Left colon (tissue), 2 donors: ENCODE data around the gene BTF3L4. TPM values are rescaled to one million over a fixed set of nuclear protein-coding genes. Genes with fewer than 3 reads are reported as not detected.
"Not testable (repeated sequence)": the region's sequence is repeated elsewhere in the genome, so short reads cannot be mapped to it uniquely, and the experiment has no call there.

Experiments
- ATAC-seq: fragments of 200-7000 bp; cut with Tn5 transposase; one replicate; pipeline ENCODE4 v1.9.1; 2020; ENCODE audit warnings: mild to moderate bottlenecking, moderate library complexity
- DNase-seq, 2 donors: peaks; one replicate each; pipeline ENCODE4 v3.0.0-alpha.2; 2020
- intact Hi-C, 2 donors: fragments of 100-400 bp; cut with DNase I in 1 of 2; cut with micrococcal nuclease in 1 of 2; formaldehyde crosslinking; loops; one replicate each; pipeline versions ENCODE4 v1.11.2 to v1.14.0; 2022; cut with DNase I, micrococcal nuclease
- long read RNA-seq: library from polyadenylated mRNA; unstranded; transcript quantifications from one replicate; pipeline ENCODE4 v2.0.0, GENCODE V29; 2021
- total RNA-seq, 2 donors: library from RNA; stranded (reverse); fragmentation: NEBNext Ultra II Directional; extraction: Animal tissue kit (Norgen Biotek cat#: 25700); gene quantifications; one replicate each; pipeline ENCODE4 v1.2.1, GENCODE V29; 2021
- donor health status: DM: no; HTN: no; CAD: no.
- donor health status: DM: yes; HTN: yes; CAD: no.

BTF3L4 gene
- total RNA-seq = 10 to 100 TPM; 19.1 to 20.9 TPM
- long read RNA-seq, full-length matches to known transcripts = 10 of 11 reads
- long read RNA-seq, partial matches to known transcripts = 0 of 11 reads
- long read RNA-seq, other reads (novel, unspliced or antisense) = 1 of 11 reads

GRCh38 chr1:52056163-52056936 is at the start of gene BTF3L4:
BTF3L4 (plus strand) TSS chr1:52056295; CDS start chr1:52059848, 3,553 bp downstream.
- ATAC-seq (peak; percentile 91), DNase-seq (peak; percentile 97 to 98)
- intact Hi-C loops = no loop called here

- intact Hi-C loops = no loop called here
- DNase-seq (no peak), ATAC-seq (peak; percentile 70)
These were observed 48.7 kb upstream of the BTF3L4 start for GRCh38 chr1:52007215-52008002.

- ATAC-seq (peak; percentile 77), DNase-seq (no peak)
- intact Hi-C loops = no loop called here
These were observed 47.9 kb upstream of the BTF3L4 start for GRCh38 chr1:52008071-52008809.

GRCh38 chr1:52022133-52022532 is 34.0 kb upstream of the BTF3L4 start:
- DNase-seq = no peak

GRCh38 chr1:52026278-52026677 is 29.8 kb upstream of the BTF3L4 start:
- no peak for DNase-seq
- ATAC-seq = no peak
- intact Hi-C loops = no loop called here

More at GRCh38 chr1:52022133-52022532, 34.0 kb upstream of the BTF3L4 start:
- ATAC-seq = no peak
- intact Hi-C loops = no loop called here

GRCh38 chr1:52028328-52028727 is 27.8 kb upstream of the BTF3L4 start:
- intact Hi-C loops = no loop called here
- DNase-seq (no peak), ATAC-seq (peak; percentile 38)

GRCh38 chr1:52028839-52029238 is 27.3 kb upstream of the BTF3L4 start:
- ATAC-seq, intact Hi-C loops, DNase-seq: not testable (repeated sequence)

GRCh38 chr1:52032124-52032784 is 23.8 kb upstream of the BTF3L4 start:
- ATAC-seq (peak; percentile 1), DNase-seq (no peak)
- intact Hi-C loops = no loop called here

- DNase-seq = peak; percentile 57 to 59
- intact Hi-C loops = no loop called here
- ATAC-seq = peak; percentile 70
These were observed 23.3 kb upstream of the BTF3L4 start for GRCh38 chr1:52032785-52033131.

GRCh38 chr1:52033190-52034049 is 22.7 kb upstream of the BTF3L4 start, which contains the start of gene KTI12:
KTI12 (minus strand) TSS chr1:52033810; CDS start chr1:52033761, 49 bp downstream.
- intact Hi-C loops = no loop called here
- ATAC-seq = peak; percentile 86

GRCh38 chr1:52034050-52034384 is 22.1 kb upstream of the BTF3L4 start:
- no peak for ATAC-seq
- no peak for DNase-seq
- intact Hi-C loops = no loop called here

More at GRCh38 chr1:52033190-52034049, 22.7 kb upstream of the BTF3L4 start, which contains the start of gene KTI12:
- DNase-seq = peak; percentile 87 to 91

GRCh38 chr1:52037402-52037814 is 18.7 kb upstream of the BTF3L4 start:
- intact Hi-C loops = no loop called here
- ATAC-seq = peak; percentile 47
- DNase-seq = no peak

- no peak for ATAC-seq
- intact Hi-C loops = no loop called here
These were observed 18.2 kb upstream of the BTF3L4 start for GRCh38 chr1:52037909-52038308.

GRCh38 chr1:52041551-52042185 is 14.4 kb upstream of the BTF3L4 start:
- no peak for DNase-seq
- ATAC-seq = no peak
- intact Hi-C loops = no loop called here

More at GRCh38 chr1:52037909-52038308, 18.2 kb upstream of the BTF3L4 start:
- DNase-seq = no peak

GRCh38 chr1:52045236-52045635 is 10.9 kb upstream of the BTF3L4 start:
- no peak for DNase-seq
- intact Hi-C loops = no loop called here
- ATAC-seq = peak; percentile 39

GRCh38 chr1:52045666-52046195 is 10.4 kb upstream of the BTF3L4 start:
- ATAC-seq, intact Hi-C loops: not testable (repeated sequence)

GRCh38 chr1:52049337-52049736 is 6.8 kb upstream of the BTF3L4 start:
- DNase-seq, ATAC-seq, intact Hi-C loops: not testable (repeated sequence)

More at GRCh38 chr1:52045666-52046195, 10.4 kb upstream of the BTF3L4 start:
- DNase-seq = not testable (repeated sequence)
